GM19099 (cell line): ENCODE data around the gene TTLL9.

Source experiments
- POLR2A ChIP-seq: IDR thresholded peaks from 3 replicates; pipeline ENCODE4 v1.6.1; 2011; ENCODE audit warnings: low read depth; ENCODE audit not compliant: insufficient read length; ENCODE audit errors: extremely low read depth

TTLL9 gene

DNA sequence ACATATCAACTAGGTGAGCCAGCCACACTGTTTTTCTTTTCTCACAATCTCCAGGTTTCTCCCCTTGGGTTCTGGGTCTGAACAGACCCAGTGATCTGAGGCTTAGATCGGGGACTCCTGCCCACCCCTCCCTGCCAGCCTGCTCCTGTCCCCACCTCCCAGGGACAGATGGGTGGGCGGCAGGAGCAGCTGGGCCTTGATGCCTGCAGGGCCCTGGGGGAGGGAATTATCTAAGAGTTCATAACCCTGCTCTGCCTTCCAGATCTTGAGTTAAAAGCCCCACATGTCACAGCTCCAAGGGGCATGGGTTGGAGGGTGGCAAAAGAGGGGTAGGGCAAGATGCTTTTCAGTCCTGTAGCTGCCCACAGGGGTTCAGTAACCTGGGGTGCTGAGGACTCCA, 92.3 kb downstream of the TTLL9 start:
- TF ChIP-seq POLR2A, result no peak

DNA sequence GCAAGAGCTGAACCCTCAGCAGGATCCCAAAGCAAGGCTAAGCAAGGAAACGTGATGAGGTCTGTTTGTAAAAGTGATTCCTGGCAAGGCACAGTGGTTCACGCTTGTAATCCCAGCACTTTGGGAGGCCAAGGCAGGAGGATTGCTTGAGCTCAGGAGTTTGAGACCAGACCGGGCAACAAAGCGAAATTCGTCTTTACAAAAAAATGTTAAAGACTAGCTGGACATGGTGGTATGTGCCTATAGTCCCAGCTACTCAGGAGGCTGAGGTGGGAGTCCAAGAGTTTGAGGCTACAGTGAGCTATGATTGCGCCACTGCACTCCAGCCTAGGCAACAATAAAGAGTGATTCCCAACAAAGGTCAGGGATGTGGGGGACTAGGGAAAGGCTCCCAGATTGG, 93.5 kb downstream of the TTLL9 start:
- TF ChIP-seq POLR2A, result no peak

DNA sequence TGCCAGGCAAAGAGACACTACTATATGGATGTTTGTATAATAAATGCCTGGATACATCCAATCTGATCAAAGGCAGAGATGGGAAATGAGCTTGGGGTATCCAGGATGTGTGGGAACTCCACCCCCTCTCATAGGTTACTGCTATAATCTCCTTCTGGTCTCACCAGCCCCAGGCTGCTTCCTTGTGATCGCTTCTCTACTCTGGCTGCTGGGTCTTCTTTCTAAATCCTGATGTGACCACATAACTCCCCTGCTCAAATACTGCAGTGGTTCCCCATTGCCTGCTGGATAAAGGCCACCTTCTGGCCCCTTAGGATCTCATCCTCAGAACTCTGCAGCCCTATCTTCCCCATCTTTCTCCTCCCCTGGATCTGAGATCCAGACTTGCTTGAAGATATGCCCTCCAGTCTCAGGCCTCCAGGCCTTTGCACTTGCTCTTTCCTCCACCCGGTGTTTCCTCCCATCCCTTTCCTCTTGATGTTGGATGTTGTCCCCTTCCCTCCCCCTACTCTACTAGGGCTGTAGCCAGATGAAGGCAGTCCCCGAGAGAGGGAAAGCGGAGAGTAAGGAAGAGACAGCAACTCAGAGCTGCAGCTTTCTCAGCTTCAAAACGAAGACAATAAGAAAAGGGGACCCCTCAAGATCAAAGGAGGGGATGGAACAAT, 96.7 kb downstream of the TTLL9 start:
- TF ChIP-seq POLR2A, result no peak

DNA sequence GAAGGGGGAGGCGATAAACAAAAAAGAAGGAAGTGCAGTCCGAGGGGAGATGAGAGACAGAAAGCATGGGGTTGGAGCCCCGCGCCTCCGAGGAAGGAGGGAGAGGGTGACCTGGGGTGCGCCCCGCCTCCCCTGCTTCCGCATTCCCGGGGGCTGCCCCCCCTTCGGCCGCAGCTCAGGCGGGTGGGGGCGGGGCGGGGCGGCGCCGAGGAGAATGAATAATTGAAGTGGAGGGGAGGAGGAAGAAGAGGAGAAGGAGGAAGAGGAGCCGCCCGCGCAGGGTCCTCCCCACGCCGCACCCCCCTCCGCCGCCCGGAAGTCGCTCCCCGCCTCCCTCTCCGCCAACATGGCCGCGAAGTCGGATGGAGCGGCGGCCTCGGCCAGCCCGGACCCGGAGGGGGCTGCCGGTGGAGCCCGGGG, 97.4 kb downstream of the TTLL9 start, which contains the start of gene XKR7:
TSS of gene XKR7 (plus strand) at position 322 of the 420 bp plus-strand sequence. CDS start at position 347, 25 bp downstream.
- no peak for TF ChIP-seq POLR2A

DNA sequence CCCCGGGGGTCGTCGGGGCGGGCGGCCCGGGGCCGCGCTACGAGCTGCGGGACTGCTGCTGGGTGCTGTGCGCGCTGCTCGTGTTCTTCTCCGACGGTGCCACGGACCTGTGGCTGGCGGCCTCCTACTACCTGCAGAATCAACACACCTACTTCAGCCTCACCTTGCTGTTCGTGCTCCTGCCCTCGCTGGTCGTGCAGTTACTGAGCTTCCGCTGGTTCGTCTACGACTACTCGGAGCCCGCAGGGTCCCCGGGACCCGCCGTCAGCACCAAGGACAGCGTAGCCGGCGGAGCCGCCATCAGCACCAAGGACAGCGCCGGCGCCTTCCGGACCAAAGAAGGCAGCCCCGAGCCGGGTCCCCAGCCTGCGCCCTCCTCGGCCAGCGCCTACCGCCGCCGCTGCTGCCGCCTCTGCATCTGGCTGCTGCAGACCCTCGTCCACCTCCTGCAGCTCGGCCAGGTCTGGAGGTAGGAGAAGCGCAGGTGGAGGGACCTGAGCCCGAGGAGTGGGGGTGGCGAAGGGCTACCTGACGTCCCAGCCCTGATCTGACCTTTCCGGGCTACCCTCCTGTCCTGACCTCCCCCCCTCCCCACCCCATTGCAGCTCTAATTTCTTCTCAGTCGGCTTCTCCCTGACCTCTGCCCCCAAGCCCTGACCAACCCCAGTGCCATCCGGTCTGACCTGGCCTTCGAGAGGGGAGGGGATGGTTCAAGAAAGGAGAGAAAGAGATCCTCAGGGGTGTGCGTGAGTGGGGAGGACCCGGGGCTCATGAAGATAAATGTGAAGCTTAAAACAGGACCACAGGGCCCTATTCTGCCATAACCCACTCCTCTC, 98.1 kb downstream of the TTLL9 start:
- TF ChIP-seq POLR2A, result no peak

DNA sequence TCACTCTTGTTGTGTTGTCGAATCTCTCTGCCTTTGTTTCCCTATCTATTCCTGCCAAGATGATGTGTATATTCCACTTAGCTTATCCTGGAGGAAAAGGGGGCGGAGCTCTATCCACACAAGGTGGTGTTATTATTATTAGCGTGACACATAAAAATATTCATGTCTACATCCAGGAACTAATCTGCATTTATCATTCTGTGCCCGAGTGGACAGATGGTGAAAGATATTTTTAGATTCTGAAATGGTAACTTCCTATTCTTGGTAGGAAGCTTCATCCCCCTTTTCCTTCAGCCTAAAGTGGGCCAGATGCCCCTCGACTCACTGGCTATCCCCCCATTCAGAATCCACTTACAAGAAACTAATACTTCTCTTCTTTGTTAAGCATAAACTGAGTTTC, 99.6 kb downstream of the TTLL9 start:
- no peak for TF ChIP-seq POLR2A

DNA sequence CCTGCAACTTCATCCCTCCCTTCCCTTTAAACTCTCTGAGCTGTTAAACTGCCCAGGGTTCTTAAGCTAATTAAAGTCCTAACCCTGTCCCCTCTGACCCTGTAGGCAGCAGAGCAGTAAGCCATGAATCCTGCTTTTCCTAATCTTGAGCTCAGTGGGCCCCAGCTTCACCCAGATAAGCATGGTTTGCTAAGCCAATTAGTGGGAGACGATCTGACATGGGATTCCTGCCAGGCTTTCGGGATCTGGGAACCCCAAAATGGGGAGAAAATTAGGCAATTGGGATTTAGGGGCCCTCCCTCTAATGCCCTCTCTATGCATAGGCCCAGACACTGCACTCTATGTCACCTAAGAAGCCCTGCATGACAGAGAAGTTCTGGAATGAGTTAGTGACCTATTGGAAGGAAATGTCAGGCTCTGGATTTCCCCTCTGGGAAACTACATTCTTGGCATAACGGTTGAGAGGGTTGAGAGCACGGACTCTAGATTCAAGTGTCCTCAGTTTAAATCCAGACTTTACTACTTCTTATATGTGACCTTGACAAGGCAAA, 102.1 kb downstream of the TTLL9 start:
- TF ChIP-seq POLR2A, result no peak

DNA sequence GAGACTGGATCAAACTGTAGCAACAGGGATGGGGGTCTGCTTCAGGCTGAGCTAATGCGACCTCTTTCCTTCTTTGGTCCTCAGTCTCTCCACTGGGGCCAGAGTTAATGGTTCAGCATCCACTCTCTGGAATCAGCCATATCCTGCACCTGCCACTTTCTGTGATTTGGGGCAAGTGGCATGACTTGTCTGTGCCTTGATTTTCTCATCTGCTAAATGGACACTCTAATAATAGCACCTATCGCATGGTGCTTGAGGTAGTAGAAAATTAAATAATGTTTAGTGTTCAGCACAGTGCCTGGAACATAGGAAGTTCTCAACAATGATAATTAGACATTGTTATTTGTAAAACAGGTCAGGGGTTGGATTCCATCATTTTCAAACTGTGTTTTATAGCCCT, 103.9 kb downstream of the TTLL9 start:
- TF ChIP-seq POLR2A, result no peak

DNA sequence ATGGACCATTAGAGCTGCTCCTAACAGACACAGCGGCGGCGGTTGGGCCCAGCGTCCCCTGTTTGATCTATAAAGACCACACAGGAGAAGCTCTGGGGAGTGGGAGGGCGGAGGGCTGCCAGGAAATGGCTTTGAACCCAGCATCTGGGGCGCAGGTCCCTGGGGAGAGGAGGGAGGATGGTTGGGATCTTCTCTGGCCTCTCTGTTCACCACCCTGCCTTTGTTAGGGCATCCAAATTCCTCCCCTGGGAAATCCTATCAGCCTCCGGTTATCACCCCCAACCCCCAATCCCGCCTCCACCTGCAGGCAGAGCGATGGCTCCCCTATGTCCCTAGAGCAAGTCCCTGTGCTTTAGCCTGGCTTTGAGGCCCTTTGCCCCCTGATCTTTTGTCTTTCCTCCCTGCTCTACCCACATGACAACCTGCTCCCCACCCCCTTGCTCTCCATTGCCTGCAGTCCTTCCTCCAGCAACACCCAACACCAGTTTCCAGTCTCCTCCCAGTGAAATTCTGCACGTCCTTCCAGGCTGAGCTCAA, 104.6 kb downstream of the TTLL9 start:
- no peak for TF ChIP-seq POLR2A

DNA sequence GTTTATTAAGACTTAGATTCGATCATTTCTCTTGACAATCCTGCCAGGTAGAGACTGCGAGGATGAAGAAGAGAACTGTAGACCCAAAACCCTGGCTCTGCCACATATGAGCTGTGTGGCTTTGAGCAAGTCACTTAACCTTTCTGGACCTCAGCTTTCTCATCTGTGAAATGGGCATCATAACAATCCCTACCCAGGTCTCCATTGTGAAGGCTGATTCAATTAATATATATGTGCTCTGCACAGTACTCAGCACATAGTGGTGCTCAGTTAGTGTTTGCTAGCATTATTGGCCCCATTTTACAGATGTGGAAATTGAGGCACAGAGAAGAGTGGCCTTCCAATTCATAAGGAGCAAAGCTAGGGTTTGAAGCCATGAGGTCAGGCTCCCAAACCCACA, 105.4 kb downstream of the TTLL9 start:
- no peak for TF ChIP-seq POLR2A

DNA sequence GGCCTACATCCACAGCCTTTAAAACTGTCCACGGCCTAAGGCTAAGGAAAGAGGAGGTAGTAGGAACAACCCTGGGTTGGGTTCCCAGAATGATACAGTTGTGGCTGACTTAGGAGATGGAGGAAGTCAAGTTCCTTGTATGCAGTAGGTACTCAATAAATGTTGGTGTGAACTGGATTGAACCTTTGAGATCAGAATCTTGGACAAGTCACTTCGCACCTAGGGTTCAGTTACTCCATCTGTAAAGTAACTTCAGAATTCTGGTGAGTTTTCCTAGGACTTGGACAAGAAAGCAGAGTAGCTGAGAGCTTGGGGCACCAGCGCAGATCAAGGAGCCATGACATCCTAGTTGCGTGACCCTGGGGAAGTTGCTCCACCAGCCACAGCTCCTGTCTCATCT, 106.6 kb downstream of the TTLL9 start:
- TF ChIP-seq POLR2A, result no peak

DNA sequence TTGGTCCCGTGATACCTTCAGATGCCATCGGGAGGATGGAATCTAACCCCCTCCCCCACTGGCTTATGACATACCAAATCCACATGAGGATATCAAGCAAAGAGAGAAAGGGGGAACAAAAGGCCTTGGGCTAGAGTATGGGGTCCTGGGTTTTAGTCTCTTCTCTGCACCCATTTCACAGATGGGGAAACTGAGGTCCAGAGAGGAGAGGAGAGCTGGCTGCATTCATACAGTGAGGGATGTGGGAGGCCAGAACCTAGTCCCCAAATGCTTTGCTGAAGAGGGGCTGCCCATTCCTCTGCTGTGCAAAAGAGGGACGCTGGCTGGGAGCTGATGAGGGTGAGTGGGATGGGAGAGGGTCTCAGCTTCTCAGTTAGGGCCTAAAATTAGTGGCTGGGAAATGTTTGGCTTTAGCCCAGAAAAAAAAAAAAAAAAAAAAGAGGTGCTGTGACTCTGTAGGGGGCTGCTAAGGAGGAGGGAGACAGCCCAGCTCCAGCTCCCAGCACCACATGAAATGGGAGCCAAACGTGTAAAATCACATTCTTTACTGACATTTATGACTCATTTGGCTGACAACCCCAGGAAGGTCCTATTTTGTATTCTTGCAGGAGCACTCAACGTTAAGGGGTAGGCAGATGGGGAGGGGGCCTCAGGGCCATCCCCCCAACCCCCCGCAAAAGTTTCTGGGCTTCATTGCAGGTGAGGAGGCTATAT, 109.4 kb downstream of the TTLL9 start:
- TF ChIP-seq POLR2A, result no peak

DNA sequence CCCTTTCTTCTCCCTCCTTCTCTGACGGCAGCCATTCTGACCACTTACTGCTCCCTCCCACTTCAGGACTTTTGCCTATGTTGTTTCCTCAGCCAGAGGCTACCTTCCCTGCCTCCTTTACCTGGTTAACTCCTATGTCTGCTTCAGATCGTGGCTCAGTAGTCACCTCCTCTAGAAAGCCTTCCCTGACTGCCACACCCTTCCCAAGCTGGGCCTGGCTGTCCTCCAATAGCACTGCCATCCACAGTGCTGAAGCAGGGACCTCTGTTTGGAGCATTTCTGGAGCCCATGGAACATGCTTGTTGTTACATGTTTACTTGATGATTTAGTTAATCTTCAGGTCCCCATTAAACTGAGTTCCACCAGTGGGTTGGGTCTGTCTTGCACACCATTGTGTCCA, 111.3 kb downstream of the TTLL9 start:
- TF ChIP-seq POLR2A, result no peak

DNA sequence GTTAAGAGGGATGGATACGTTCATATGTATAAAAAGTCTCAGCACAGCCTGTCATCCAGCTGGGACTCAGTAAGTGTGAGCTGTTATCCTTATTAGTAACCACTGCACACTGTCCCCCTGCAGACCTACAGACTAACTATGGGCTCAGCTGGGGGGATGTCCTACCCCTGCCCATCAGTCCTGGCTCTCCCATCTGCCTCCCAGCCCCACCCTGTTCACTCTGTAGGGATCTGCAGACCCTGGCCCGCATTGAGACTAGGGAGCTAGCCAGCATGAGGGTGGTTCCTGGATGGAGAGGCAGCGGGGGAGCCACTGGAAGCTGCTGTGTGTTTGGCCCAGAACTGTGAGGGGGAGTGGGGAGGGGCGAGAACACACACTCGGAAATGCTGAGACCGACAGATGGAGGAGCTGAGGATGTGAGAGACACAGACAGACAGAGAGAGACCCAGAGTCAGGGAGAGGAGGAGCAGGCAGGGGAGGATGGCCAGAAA, 114.6 kb downstream of the TTLL9 start:
- no peak for TF ChIP-seq POLR2A

DNA sequence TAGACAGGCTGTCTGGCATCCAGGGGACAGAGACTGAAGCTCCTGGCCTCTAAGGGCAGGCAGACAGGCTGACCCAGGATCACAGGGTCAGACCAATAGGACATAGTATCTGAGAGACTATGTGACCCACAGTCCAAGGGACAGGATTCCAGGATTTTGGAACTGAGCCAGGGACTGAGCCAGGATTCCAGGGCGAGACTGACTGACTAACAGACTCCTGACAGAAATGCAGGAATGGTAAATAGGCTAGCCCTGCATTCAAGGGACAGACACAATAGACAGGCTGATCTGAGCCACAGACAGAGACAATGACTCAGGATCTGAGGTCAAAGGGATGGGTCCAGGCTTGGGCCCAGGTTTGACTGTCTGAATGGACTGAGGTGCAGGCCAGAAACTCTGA, 117.3 kb downstream of the TTLL9 start:
- TF ChIP-seq POLR2A, result no peak

DNA sequence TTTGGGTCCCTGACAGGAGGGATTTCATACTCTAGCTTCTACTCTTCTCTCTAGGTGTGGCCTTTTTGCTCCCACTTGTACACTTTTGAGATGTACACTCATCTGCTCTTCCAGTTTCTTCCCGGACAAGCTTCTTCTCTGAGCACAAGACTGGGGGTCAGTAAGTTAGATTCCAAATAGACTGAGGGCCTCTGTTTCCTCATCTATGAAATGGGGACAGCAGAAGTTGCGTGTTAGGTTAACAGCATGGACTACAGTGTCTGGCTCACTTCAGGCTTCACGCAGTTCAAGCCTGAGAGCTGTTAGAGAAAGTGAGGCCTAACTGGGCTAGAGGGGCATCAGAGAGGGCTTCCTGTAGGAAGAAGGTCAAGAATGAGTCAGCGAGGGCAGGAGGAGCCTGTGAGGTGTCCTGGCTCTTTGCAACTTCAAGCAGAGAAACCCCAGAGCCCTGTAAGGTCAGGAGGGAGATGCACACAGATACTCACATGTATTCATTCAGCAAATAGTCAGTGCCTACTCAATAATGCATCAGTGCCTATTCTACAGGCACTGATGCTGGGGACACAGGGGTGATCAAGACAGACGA, 118.1 kb downstream of the TTLL9 start:
- TF ChIP-seq POLR2A, result no peak
